Activated T-helper 2 cell treated with anti-CD3 and anti-CD28 coated beads, Interferon-gamma antibody, Interleukin-2, Interleukin-4, amounts not matched to agents 10 μg/mL and 5 μg/mL and 100 μg/mL, durations not matched to agents 14 hours and 24 hours and 36 hours (primary cell): ENCODE results near the gene FZD10. TPM values are rescaled to one million over a fixed set of nuclear protein-coding genes. Genes with fewer than 3 reads are reported as not detected.

ENCODE experiments used
- DNase-seq: peaks from one replicate; pipeline ENCODE4 v3.0.0; 2021; ENCODE audit warnings: low spot score
- H3K27ac Mint-ChIP-seq: one replicate; pipeline ENCODE4 v1.8.0; 2021; ENCODE audit warnings: mixed read lengths
- H3K27me3 Mint-ChIP-seq: one replicate; pipeline ENCODE4 v1.8.0; 2021; ENCODE audit warnings: low read depth, mixed read lengths
- H3K36me3 Mint-ChIP-seq: one replicate; pipeline ENCODE4 v1.8.0; 2021; ENCODE audit warnings: low read depth, mixed read lengths
- H3K4me1 Mint-ChIP-seq: one replicate; pipeline ENCODE4 v1.8.0; 2021; ENCODE audit warnings: low read depth, mixed read lengths
- H3K4me3 Mint-ChIP-seq: one replicate; pipeline ENCODE4 v1.8.0; 2021; ENCODE audit warnings: low read depth, mild to moderate bottlenecking, moderate library complexity, mixed read lengths
- H3K9me3 Mint-ChIP-seq: one replicate; pipeline ENCODE4 v1.8.0; 2021; ENCODE audit warnings: mixed read lengths
- intact Hi-C: fragments of 100-400 bp; cut with micrococcal nuclease; formaldehyde crosslinking; loops from one replicate; pipeline ENCODE4 v1.15.1; 2023
- total RNA-seq: library from RNA; stranded (reverse); gene quantifications from 2 replicates; pipeline ENCODE4 v1.2.3, GENCODE V29; 2022

FZD10 gene
- total RNA-seq, 1 donor from 2014 or later, result not detected

DNA sequence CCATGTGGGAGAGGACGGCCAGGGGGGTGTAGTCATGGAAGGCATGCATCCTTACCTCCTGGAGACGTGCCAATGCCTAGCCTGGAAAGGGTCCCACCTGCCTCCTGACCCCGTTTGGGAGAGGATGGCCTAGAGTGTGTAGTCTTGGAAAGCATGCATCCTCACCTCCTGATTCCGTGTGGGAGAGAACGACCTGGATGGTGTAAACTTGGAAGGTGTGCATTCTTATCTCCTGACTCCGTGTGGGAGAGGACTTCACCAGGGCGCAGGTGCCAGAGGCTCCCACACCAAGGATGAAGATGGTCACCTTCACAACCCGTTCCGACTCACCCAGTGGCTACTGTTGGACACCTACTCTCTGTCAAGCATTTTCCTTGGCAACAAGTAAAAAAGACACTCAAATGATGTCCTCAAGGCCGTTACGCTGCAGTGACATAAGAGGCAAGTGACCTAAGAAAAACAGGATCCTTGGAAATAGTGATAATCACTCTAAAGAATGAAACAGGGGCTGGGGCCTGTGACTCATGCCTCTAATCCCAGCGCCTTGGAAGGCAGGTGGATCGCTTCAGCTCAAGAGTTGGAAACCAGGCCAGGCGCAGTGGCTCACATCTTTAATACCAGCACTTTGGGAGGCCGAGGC, 37.5 kb upstream of the FZD10 start:
- intact Hi-C loops, result no loop called here
- H3K27me3 Mint-ChIP-seq, result no peaks in the 10 kb centered on the region
- H3K9me3 Mint-ChIP-seq, result no peaks in the 10 kb centered on the region
- no peaks in the 10 kb centered on the region for H3K36me3 Mint-ChIP-seq
- DNase-seq, result no peak
- no peak overlapping the region for H3K4me3 Mint-ChIP-seq
- H3K27ac Mint-ChIP-seq, result no peak overlapping the region
- H3K4me1 Mint-ChIP-seq, result no peaks in the 10 kb centered on the region

DNA sequence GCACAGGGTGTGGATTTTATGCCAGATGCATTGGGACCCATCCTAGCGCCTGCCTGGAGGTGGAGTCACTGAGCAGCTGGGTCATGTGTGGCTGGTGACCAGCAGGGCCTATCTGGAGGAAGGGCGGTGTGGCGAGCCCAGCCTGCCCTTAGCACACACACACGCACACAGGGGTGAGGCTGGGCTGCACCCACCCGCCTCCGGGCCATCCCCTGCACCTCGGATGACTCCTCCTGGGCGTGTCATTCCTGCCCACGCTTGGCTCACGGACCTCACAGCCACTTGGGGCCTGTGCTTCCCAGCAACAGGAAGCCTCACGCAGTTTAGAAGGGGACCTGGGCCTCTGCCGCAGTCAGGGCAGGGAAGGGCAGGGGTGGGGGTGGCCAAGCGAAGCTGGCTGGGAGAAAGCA, 36.2 kb upstream of the FZD10 start:
- intact Hi-C loops, result no loop called here
- Mint-ChIP-seq H3K4me3 (no peak overlapping the region), H3K27me3 (no peaks in the 10 kb centered on the region), H3K36me3 (no peaks in the 10 kb centered on the region), H3K9me3 (no peaks in the 10 kb centered on the region), H3K4me1 (no peaks in the 10 kb centered on the region), H3K27ac (no peak overlapping the region)
- DNase-seq, result no peak

DNA sequence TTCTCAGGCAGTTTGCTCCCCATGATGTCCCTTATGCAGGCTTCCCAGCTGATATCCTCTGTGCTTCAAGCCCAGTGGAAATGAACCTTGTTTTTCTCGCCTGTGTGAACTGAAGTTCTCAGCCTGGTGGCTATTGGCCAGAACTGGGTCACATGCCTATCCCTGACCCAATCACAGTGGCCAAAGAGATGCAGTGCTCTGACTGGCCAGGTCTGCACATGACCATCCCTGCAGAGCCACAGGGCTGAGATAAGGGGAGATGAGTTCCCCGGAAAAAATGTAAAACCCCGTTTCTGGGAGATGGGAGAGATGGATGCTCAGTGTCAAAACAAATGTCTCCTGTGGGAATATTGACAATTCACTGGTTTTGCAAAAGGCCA, 34.7 kb upstream of the FZD10 start:
- no peak overlapping the region for H3K4me3 Mint-ChIP-seq
- no peaks in the 10 kb centered on the region for H3K27me3 Mint-ChIP-seq
- H3K36me3 Mint-ChIP-seq, result no peaks in the 10 kb centered on the region
- intact Hi-C loops, result no loop called here
- no peak for DNase-seq
- no peaks in the 10 kb centered on the region for H3K4me1 Mint-ChIP-seq
- H3K27ac Mint-ChIP-seq, result no peak overlapping the region
- H3K9me3 Mint-ChIP-seq, result no peaks in the 10 kb centered on the region

DNA sequence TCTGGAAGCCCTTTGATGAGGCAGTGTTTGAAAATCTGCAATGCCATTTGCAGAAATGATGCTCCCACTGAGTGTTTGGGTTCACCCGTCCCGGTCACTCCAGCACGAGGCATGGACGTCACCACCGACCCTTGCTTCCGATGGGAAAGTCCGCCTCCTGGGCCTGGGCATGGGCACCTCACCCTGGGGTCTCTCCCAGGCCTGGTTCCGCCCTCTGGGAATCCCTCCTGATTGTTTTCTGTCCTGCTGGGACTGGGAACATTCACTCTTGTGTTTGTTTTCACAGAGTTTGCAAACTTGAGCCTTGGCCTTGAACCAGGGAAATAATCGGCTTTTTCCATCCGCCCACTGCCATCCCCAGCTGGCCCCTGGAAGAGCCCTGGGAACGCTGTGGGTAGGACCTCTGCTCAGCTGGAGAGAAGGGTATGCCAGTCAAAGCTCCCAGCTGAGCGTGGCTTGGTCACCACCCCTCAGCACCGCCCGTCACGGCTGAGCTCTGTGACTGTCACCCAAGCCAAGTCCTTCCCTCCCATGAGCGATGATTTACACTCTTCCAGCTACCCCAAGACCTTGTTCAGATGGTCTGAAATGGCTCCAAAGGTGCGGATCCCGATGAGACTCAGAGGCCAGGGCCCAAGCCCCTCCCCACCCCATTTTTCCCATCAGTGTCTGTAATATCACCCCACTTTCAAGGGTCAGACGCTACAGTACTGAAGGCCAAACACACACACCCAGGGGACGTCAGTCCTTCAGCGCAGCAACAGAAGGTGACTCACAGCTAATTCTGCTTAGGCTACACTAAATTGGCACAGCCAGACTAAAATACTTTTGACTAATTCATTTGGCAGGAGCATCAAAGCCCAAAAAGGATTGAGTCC, 34.1 kb upstream of the FZD10 start:
- H3K27ac Mint-ChIP-seq, result no peak overlapping the region
- intact Hi-C loops, result no loop called here
- H3K36me3 Mint-ChIP-seq, result no peaks in the 10 kb centered on the region
- no peak for DNase-seq
- no peaks in the 10 kb centered on the region for H3K9me3 Mint-ChIP-seq
- no peak overlapping the region for H3K4me3 Mint-ChIP-seq
- H3K27me3 Mint-ChIP-seq, result no peaks in the 10 kb centered on the region
- no peaks in the 10 kb centered on the region for H3K4me1 Mint-ChIP-seq

DNA sequence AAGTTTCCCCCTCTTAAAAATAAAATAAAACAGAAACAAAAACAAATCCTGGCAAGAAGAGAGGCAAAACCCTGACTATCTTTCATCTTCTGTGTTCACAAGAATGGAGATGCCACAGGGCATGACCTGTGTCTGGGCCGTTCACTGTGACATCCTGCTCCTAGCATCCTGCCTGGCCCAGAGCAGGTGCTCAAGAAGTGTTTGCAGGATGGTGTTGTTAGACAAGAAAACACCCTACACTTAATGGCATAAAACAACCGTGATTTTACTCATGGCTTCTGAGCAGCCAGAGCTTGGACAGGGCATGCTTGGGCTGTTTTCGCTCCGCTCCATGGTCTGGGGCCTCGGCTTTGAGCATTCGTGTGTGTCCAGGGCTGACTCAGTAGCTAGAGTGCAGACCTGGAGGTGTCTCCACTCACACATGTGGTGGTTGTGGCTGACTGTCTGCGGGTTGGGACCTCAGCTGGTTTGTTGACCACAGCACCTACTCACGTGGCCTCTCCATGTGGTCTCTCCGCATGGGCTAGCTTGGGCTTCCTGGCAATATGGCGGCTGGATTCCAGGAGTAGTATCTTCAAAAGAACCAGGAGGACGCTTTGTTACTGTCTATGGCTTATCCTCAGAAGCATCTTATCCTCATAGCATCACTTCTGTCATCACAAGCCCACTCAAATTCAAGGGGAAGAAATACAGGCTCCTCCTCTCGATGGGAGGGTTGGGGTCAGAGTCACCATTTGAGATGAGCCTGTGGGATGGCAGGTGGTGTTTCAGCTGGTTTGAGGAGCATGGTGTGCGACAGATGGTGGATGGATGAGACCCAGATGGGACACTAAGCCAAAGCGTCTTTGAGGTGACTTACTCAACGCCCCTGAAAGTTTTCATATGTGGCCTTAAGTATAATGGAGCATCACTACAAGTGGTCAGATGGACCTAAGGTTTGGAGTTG, 33.2 kb upstream of the FZD10 start:
- H3K4me3 Mint-ChIP-seq, result no peak overlapping the region
- DNase-seq, result no peak
- H3K9me3 Mint-ChIP-seq, result no peaks in the 10 kb centered on the region
- intact Hi-C loops, result no loop called here
- no peak overlapping the region for H3K27ac Mint-ChIP-seq
- H3K36me3 Mint-ChIP-seq, result no peaks in the 10 kb centered on the region
- peaks cover 2% of the 10 kb centered on the region for H3K27me3 Mint-ChIP-seq
- no peaks in the 10 kb centered on the region for H3K4me1 Mint-ChIP-seq

DNA sequence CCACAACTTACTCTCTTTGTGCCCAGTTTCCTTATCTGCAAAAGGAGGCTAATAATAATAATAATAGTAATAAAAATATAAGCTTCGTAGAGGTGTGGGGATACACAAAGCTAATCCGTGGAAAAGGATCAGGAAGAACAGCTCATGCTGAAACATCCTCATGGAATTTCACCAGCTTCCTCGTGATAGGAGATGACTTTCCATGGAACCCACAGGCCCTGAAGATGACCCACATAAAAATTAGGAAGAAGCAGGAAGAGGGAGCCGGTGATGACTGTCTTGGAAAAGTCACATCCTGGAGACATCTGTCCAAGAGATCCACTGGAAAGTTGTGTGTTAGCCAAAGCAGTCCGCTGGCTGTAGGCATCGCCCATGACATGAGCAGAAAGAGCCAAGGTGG, 31.9 kb upstream of the FZD10 start:
- intact Hi-C loops, result no loop called here
- DNase-seq, result no peak
- Mint-ChIP-seq H3K9me3 (peaks cover 7% of the 10 kb centered on the region), H3K27me3 (peaks cover 2% of the 10 kb centered on the region), H3K36me3 (no peaks in the 10 kb centered on the region), H3K4me3 (no peak overlapping the region), H3K27ac (no peak overlapping the region), H3K4me1 (no peaks in the 10 kb centered on the region)

DNA sequence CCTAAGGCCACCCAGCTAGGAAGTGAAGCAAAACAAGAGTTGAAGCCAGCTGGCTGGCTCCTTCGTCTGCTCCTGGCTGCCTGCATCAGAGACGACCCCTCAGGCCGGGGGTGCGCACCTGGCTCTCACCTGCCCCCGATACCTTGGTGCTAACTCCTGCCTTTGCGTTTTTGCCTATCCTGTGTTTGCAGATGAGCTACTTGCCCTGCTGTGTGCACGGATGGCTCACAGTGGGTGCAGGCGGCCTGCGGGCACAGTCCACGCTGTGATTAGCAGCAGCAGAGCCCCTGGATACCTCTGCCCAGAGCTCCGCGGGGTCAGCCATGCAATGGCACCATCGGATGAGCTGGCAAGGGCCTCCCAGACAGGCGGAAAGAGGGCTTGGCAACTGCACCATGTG, 31.2 kb upstream of the FZD10 start:
- Mint-ChIP-seq H3K4me1 (no peaks in the 10 kb centered on the region), H3K36me3 (no peaks in the 10 kb centered on the region), H3K4me3 (no peak overlapping the region), H3K9me3 (peaks cover 9% of the 10 kb centered on the region), H3K27ac (no peak overlapping the region), H3K27me3 (peaks cover 2% of the 10 kb centered on the region)
- DNase-seq, result no peak
- intact Hi-C loops, result no loop called here

DNA sequence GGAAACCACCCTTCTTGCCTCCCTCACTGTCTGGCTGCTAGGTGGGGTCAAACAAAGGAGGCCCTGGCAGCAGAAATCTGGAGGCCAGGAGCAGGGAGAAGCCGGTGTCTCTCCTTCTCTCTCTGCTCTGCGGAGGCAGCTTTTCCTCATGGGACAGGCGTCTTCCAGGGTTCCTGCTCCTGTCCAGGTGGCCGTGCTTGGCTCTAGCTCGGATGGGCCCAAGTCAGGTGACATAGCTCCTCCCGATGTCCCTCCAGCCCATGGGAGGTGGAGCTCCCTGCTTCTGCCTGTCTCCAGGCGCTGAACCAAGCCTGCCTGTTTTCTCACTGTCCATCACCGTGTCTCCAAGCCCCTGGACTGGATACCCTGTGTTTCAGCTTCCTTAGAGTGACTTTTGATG, 30.5 kb upstream of the FZD10 start:
- Mint-ChIP-seq H3K36me3 (no peaks in the 10 kb centered on the region), H3K4me3 (no peak overlapping the region), H3K27me3 (peaks cover 2% of the 10 kb centered on the region), H3K9me3 (peaks cover 9% of the 10 kb centered on the region), H3K27ac (no peak overlapping the region), H3K4me1 (no peaks in the 10 kb centered on the region)
- intact Hi-C loops, result no loop called here
- DNase-seq, result no peak

DNA sequence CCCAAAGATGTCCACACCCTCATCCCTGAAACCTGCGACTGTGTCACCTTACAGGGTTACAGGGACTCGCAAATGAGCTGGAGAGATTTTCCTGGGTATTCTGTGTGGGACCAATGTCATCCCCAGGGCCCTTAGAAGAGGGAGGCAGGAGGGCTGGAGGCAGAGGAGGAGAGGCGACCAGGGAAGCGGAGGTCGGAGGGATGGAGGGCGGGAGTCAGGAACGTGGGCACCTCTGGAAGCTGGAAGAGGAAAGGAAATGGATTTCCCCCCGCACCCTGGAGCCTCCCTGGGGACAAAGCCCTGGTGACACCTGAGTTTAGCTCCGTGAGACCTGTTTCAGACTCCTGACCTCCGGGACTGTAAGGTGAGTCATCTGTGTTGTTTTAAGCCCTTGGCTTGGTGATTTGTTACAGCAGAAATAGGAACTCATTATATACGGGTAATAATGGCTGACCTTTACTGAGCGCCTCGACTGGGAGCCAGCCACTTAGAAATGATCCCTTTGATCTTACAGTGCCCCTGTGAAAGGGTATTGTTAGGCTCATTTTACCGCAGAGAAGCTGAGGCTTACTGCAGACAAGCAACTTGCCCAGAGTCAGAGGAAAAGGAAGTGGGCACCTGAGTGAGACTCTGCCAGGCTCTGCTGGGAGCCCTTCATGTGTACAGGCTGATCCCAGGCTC, 29.3 kb upstream of the FZD10 start:
- Mint-ChIP-seq H3K36me3 (no peaks in the 10 kb centered on the region), H3K4me3 (no peak overlapping the region), H3K27ac (no peak overlapping the region), H3K4me1 (no peaks in the 10 kb centered on the region), H3K27me3 (peaks cover 5% of the 10 kb centered on the region), H3K9me3 (peaks cover 9% of the 10 kb centered on the region)
- intact Hi-C loops, result no loop called here
- no peak for DNase-seq

DNA sequence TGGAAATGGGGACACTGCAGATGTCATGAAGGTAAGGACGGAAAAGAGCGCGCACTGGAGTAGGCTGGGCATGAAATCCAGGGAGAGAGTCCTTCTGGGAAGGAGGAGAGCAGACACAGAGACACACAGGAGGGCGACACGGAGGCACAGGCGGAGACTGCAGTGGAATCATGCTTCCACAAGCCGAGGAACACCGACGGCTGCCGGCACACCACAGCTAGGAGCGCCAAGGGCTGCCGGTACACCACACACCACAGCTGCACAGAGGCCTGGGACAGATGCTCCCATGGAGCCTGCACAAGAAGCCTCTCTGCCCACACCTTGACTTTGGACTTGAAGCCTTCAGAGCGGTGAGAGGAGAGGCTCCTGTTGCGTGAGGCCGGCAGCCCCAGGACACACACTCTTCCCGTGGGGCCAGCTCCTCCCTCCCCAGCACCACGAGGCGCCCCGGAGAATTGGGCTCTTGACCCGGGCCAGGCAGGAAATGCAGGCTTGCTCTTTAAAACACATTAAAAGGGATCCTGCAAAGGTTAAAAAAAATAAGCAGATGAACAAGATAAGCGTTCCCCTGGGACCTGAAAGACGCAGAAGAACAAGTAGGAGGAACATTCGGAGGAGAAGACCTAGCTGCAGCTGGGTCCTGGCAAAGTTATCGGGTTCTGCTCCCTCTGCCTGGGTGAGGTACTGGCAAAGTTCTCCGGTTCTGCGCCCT, 28.3 kb upstream of the FZD10 start:
- H3K4me1 Mint-ChIP-seq, result no peaks in the 10 kb centered on the region
- H3K27ac Mint-ChIP-seq, result no peak overlapping the region
- H3K27me3 Mint-ChIP-seq, result peaks cover 5% of the 10 kb centered on the region
- DNase-seq, result no peak
- peaks cover 9% of the 10 kb centered on the region for H3K9me3 Mint-ChIP-seq
- H3K4me3 Mint-ChIP-seq, result no peak overlapping the region
- no peaks in the 10 kb centered on the region for H3K36me3 Mint-ChIP-seq
- intact Hi-C loops, result no loop called here

DNA sequence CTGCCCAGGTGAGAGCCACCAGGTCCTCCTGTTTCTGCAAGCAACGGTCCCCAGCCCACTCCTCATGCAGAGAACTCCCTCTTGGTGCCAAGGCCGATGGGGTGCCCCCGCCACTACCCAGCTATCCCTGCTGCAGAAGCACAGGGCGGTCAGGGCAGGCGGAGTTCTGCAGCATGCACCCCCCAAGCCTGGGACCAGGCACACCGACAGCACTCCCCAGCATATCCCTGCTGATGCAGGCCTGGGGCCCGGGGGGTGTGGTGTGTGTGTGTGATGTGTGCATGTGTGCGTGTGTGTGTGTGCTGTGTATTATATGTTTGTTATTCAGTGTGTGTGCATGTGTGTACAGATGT, 27.7 kb upstream of the FZD10 start:
- Mint-ChIP-seq H3K9me3 (peaks cover 9% of the 10 kb centered on the region), H3K4me1 (no peaks in the 10 kb centered on the region), H3K36me3 (no peaks in the 10 kb centered on the region), H3K27ac (no peak overlapping the region), H3K4me3 (no peak overlapping the region), H3K27me3 (peaks cover 5% of the 10 kb centered on the region)
- intact Hi-C loops, result no loop called here
- no peak for DNase-seq

DNA sequence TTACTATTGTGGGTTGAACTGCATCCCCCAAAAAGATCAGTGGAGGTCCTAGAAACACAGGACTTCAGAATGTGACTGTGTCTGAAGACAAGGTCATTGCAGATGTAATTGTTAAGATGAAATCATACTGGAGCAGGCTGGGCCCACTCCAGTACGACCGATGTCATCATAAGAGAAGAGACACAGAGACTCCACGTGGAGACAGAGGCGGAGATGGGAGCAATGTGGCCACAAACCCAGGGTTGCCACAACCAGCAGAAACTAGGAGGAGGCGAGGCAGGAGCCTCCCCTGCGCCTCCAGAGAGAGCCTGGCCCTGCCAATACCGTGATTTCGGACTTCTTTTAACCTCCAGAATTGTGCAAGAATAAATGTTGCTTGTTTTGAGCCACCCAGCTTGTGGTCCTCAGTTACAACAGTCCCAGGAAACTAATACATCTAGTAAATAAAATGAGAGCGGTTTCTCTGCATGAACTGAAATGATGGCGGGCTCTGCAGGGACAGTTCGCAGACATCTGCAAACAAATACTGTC, 25.7 kb upstream of the FZD10 start:
- H3K4me3 Mint-ChIP-seq, result no peak overlapping the region
- no peak for DNase-seq
- H3K36me3 Mint-ChIP-seq, result no peaks in the 10 kb centered on the region
- H3K27me3 Mint-ChIP-seq, result peaks cover 5% of the 10 kb centered on the region
- peaks cover 9% of the 10 kb centered on the region for H3K9me3 Mint-ChIP-seq
- H3K4me1 Mint-ChIP-seq, result no peaks in the 10 kb centered on the region
- intact Hi-C loops, result no loop called here
- H3K27ac Mint-ChIP-seq, result no peak overlapping the region
